GM12874 (cell line): ENCODE data around the gene SMOC2.

Experiments
- CTCF ChIP-seq: IDR thresholded peaks from 2 replicates; pipeline ENCODE4 v1.5.1; 2011; ENCODE audit warnings: low read depth, mild to moderate bottlenecking, control low read depth, low read length, moderate library complexity; ENCODE audit not compliant: insufficient read depth

SMOC2 gene

GRCh38 chr6:168416531-168416930 is 24.5 kb upstream of the SMOC2 start:
- TF ChIP-seq CTCF = no peak

- no peak for TF ChIP-seq CTCF
Measured at GRCh38 chr6:168417191-168417590, 23.8 kb upstream of the SMOC2 start.

GRCh38 chr6:168417679-168418557 is 23.1 kb upstream of the SMOC2 start:
- no peak for TF ChIP-seq CTCF

GRCh38 chr6:168418711-168419121 is 22.3 kb upstream of the SMOC2 start:
- no peak for TF ChIP-seq CTCF

- no peak for TF ChIP-seq CTCF
Measured at GRCh38 chr6:168419569-168419968, 21.4 kb upstream of the SMOC2 start.

- no peak for TF ChIP-seq CTCF
Measured at GRCh38 chr6:168420084-168420483, 20.9 kb upstream of the SMOC2 start.

- no peak for TF ChIP-seq CTCF
Measured at GRCh38 chr6:168420706-168421105, 20.3 kb upstream of the SMOC2 start.
